ENCODE data around the gene PLPPR1. TPM values are rescaled to one million over a fixed set of nuclear protein-coding genes. Genes with fewer than 3 reads are reported as not detected.

Gene PLPPR1
- total RNA-seq, 1 experiment from 2014 or later: not detected

- BruUV-seq (replicated peaks): no TSS peak
- Histone ChIP-seq H3K79me2 (ENCODE audit: insufficient read depth, low read length) (no peaks in the 10 kb centered on the region), H3K27ac (ENCODE audit: low read depth, low read length) (no peak overlapping the region), H3K27me3 (ENCODE audit: insufficient read depth, low read length) (no peaks in the 10 kb centered on the region), H3K9me2 (ENCODE audit: insufficient read depth) (no peaks in the 10 kb centered on the region), H2AFZ (ENCODE audit: low read depth, low read length, poor library complexity, severe bottlenecking) (no peak overlapping the region), H3K9me3 (ENCODE audit: control insufficient read depth in 1 of 2, insufficient read depth in 1 of 2, low read depth in 1 of 2, low read length in 2 of 2) (no peaks in the 10 kb centered on the region), H3K4me1 (ENCODE audit: control insufficient read depth in 1 of 2, insufficient read depth in 2 of 2, low read length in 2 of 2) (no peaks in the 10 kb centered on the region), H3K4me2 (ENCODE audit: low read length) (no peak overlapping the region), H3K36me3 (ENCODE audit: control insufficient read depth in 1 of 2, insufficient read depth in 2 of 2, low read length in 2 of 2) (no peaks in the 10 kb centered on the region), H4K20me1 (ENCODE audit: insufficient read depth) (no peaks in the 10 kb centered on the region), H3K9ac (ENCODE audit: low read length) (no peak overlapping the region), H3K4me3 (replicated peaks in 1 of 2; ENCODE audit: low read depth in 1 of 2, low read length in 2 of 2) (no peak overlapping the region)
- TF ChIP-seq POLR2AphosphoS5 (IDR thresholded peaks at IDR 0.05; ENCODE audit: low read depth, low read length) (no peak), ZBTB33 (IDR thresholded peaks at IDR 0.05; ENCODE audit: extremely low read depth, insufficient replicate concordance, low read length) (no peak), RAD21 (IDR thresholded peaks at IDR 0.05; ENCODE audit: low read depth) (no peak), EGR1 (IDR thresholded peaks at IDR 0.05; ENCODE audit: low read depth) (no peak), REST (IDR thresholded peaks at IDR 0.05; ENCODE audit: low read depth) (no peak), POLR2A (IDR thresholded peaks at IDR 0.05; ENCODE audit: borderline replicate concordance, extremely low read depth, insufficient read depth, insufficient read length) (no peak), CEBPB (IDR thresholded peaks at IDR 0.05; ENCODE audit: low read depth) (no peak), ELF1 (IDR thresholded peaks at IDR 0.05; ENCODE audit: borderline replicate concordance, low read depth) (no peak), CBX3 (IDR thresholded peaks at IDR 0.05; ENCODE audit: low read depth) (no peak), FOSL1 (IDR thresholded peaks at IDR 0.05; ENCODE audit: low read depth) (no peak), EZH2phosphoT487 (IDR thresholded peaks at IDR 0.05; ENCODE audit: borderline replicate concordance) (no peak), CTCF (IDR thresholded peaks at IDR 0.05 in 2 of 3, conservative IDR thresholded peaks at IDR 0.05 in 1 of 3; ENCODE audit: borderline replicate concordance in 1 of 3, insufficient read depth in 1 of 3, low read depth in 2 of 3, low read length in 2 of 3) (no peak), ZFX (IDR thresholded peaks at IDR 0.05) (no peak), ZNF274 (IDR thresholded peaks at IDR 0.05; ENCODE audit: low read depth, low read length) (no peak), JUND (IDR thresholded peaks at IDR 0.05) (no peak)
- ATAC-seq (no peak), DNase-seq (ENCODE audit: low read depth, low spot score) (no peak)
- RAD21 ChIA-PET (ENCODE audit: low non-redundant PET in 1 of 2, low total read pairs in 2 of 2, uncharacterized antibody in 2 of 2, unreplicated experiment in 2 of 2): no interaction called here
- CTCF ChIA-PET: no interaction called here
- intact Hi-C loops (cut with micrococcal nuclease): no loop called here
- POLR2A ChIA-PET: no interaction called here
Observed at GRCh38 chr9:101025940-101026339, 2.6 kb upstream of the PLPPR1 start.
